ENCODE data around the gene RGS6.
A peak's percentile ranks its signal among the peaks of the same experiment; 100 is the strongest.

RGS6 gene

GRCh38 chr14:72237722-72238666 is 305.8 kb downstream of the RGS6 start:
- ATAC-seq, result peak; percentile 75
- Mint-ChIP-seq H3K36me3 (no peaks in the 10 kb centered on the region), H3K9me3 (no peaks in the 10 kb centered on the region), H3K27me3 (no peaks in the 10 kb centered on the region), H3K4me1 (peaks cover 11% of the 10 kb centered on the region), H3K27ac (peak overlapping the region; percentile 73), H3K4me3 (no peak overlapping the region)

GRCh38 chr14:72243309-72244293 is 311.4 kb downstream of the RGS6 start:
- Mint-ChIP-seq H3K27me3 (peaks cover 29% of the 10 kb centered on the region), H3K4me1 (peaks cover 5% of the 10 kb centered on the region), H3K36me3 (no peaks in the 10 kb centered on the region), H3K27ac (no peak overlapping the region), H3K9me3 (no peaks in the 10 kb centered on the region), H3K4me3 (no peak overlapping the region)
- ATAC-seq, result no peak

- H3K4me1 Mint-ChIP-seq, result no peaks in the 10 kb centered on the region
- H3K4me3 Mint-ChIP-seq, result no peak overlapping the region
- no peak for ATAC-seq
- peaks cover 39% of the 10 kb centered on the region for H3K27me3 Mint-ChIP-seq
- H3K36me3 Mint-ChIP-seq, result no peaks in the 10 kb centered on the region
- H3K9me3 Mint-ChIP-seq, result no peaks in the 10 kb centered on the region
- no peak overlapping the region for H3K27ac Mint-ChIP-seq
Observed at GRCh38 chr14:72247896-72248465, 315.8 kb downstream of the RGS6 start.

- Mint-ChIP-seq H3K27me3 (peaks cover 19% of the 10 kb centered on the region), H3K36me3 (no peaks in the 10 kb centered on the region), H3K4me3 (no peak overlapping the region), H3K9me3 (no peaks in the 10 kb centered on the region), H3K27ac (no peak overlapping the region), H3K4me1 (peaks cover 5% of the 10 kb centered on the region)
- no peak for ATAC-seq
Observed at GRCh38 chr14:72253503-72253902, 321.3 kb downstream of the RGS6 start.

- Mint-ChIP-seq H3K27ac (no peak overlapping the region), H3K27me3 (peaks cover 10% of the 10 kb centered on the region)
- no peak for ATAC-seq
Observed at GRCh38 chr14:72254202-72254936, 322.1 kb downstream of the RGS6 start.

GRCh38 chr14:72254937-72255472 is 322.8 kb downstream of the RGS6 start:
- H3K27me3 Mint-ChIP-seq, result peaks cover 10% of the 10 kb centered on the region
- no peak overlapping the region for H3K27ac Mint-ChIP-seq
- H3K4me3 Mint-ChIP-seq, result no peak overlapping the region
- H3K36me3 Mint-ChIP-seq, result no peaks in the 10 kb centered on the region
- H3K4me1 Mint-ChIP-seq, result peaks cover 5% of the 10 kb centered on the region
- no peak for ATAC-seq
- H3K9me3 Mint-ChIP-seq, result no peaks in the 10 kb centered on the region

More at GRCh38 chr14:72254202-72254936, 322.1 kb downstream of the RGS6 start:
- H3K4me1 Mint-ChIP-seq, result peaks cover 5% of the 10 kb centered on the region
- H3K9me3 Mint-ChIP-seq, result no peaks in the 10 kb centered on the region
- no peak overlapping the region for H3K4me3 Mint-ChIP-seq
- H3K36me3 Mint-ChIP-seq, result no peaks in the 10 kb centered on the region

- H3K4me1 Mint-ChIP-seq, result peaks cover 5% of the 10 kb centered on the region
- no peak overlapping the region for H3K27ac Mint-ChIP-seq
- peaks cover 2% of the 10 kb centered on the region for H3K9me3 Mint-ChIP-seq
- no peak overlapping the region for H3K4me3 Mint-ChIP-seq
- ATAC-seq, result no peak
- no peaks in the 10 kb centered on the region for H3K36me3 Mint-ChIP-seq
- H3K27me3 Mint-ChIP-seq, result peaks cover 21% of the 10 kb centered on the region
Observed at GRCh38 chr14:72256055-72256454, 323.8 kb downstream of the RGS6 start.

GRCh38 chr14:72261068-72261467 is 328.8 kb downstream of the RGS6 start:
- Mint-ChIP-seq H3K4me1 (no peaks in the 10 kb centered on the region), H3K36me3 (no peaks in the 10 kb centered on the region), H3K27ac (no peak overlapping the region), H3K9me3 (peaks cover 5% of the 10 kb centered on the region), H3K4me3 (no peak overlapping the region), H3K27me3 (peaks cover 24% of the 10 kb centered on the region)
- no peak for ATAC-seq

GRCh38 chr14:72262771-72263170 is 330.5 kb downstream of the RGS6 start:
- H3K9me3 Mint-ChIP-seq, result peaks cover 5% of the 10 kb centered on the region
- H3K27me3 Mint-ChIP-seq, result peaks cover 30% of the 10 kb centered on the region
- no peak for ATAC-seq
- H3K4me3 Mint-ChIP-seq, result no peak overlapping the region
- H3K36me3 Mint-ChIP-seq, result no peaks in the 10 kb centered on the region
- no peak overlapping the region for H3K27ac Mint-ChIP-seq
- H3K4me1 Mint-ChIP-seq, result no peaks in the 10 kb centered on the region

- H3K36me3 Mint-ChIP-seq, result no peaks in the 10 kb centered on the region
- H3K27me3 Mint-ChIP-seq, result peaks cover 48% of the 10 kb centered on the region
- H3K27ac Mint-ChIP-seq, result no peak overlapping the region
- no peak overlapping the region for H3K4me3 Mint-ChIP-seq
- H3K4me1 Mint-ChIP-seq, result no peaks in the 10 kb centered on the region
- ATAC-seq, result no peak
- peaks cover 5% of the 10 kb centered on the region for H3K9me3 Mint-ChIP-seq
Observed at GRCh38 chr14:72264716-72265115, 332.5 kb downstream of the RGS6 start.

- peaks cover 69% of the 10 kb centered on the region for H3K27me3 Mint-ChIP-seq
- H3K9me3 Mint-ChIP-seq, result peaks cover 6% of the 10 kb centered on the region
- no peak overlapping the region for H3K27ac Mint-ChIP-seq
Observed at GRCh38 chr14:72270147-72270727, 338.0 kb downstream of the RGS6 start.

GRCh38 chr14:72270749-72271148 is 338.5 kb downstream of the RGS6 start:
- ATAC-seq, result no peak
- no peaks in the 10 kb centered on the region for H3K36me3 Mint-ChIP-seq
- H3K27me3 Mint-ChIP-seq, result peaks cover 64% of the 10 kb centered on the region
- H3K9me3 Mint-ChIP-seq, result peaks cover 6% of the 10 kb centered on the region
- no peak overlapping the region for H3K4me3 Mint-ChIP-seq
- H3K27ac Mint-ChIP-seq, result no peak overlapping the region
- H3K4me1 Mint-ChIP-seq, result no peaks in the 10 kb centered on the region

More at GRCh38 chr14:72270147-72270727, 338.0 kb downstream of the RGS6 start:
- H3K4me1 Mint-ChIP-seq, result no peaks in the 10 kb centered on the region
- no peak for ATAC-seq
- H3K36me3 Mint-ChIP-seq, result no peaks in the 10 kb centered on the region
- H3K4me3 Mint-ChIP-seq, result no peak overlapping the region

GRCh38 chr14:72275242-72275641 is 343.0 kb downstream of the RGS6 start:
- no peaks in the 10 kb centered on the region for H3K36me3 Mint-ChIP-seq
- no peaks in the 10 kb centered on the region for H3K4me1 Mint-ChIP-seq
- peaks cover 3% of the 10 kb centered on the region for H3K9me3 Mint-ChIP-seq
- no peak for ATAC-seq
- H3K27me3 Mint-ChIP-seq, result peaks cover 31% of the 10 kb centered on the region
- H3K4me3 Mint-ChIP-seq, result no peak overlapping the region
- H3K27ac Mint-ChIP-seq, result no peak overlapping the region

GRCh38 chr14:72278316-72278715 is 346.1 kb downstream of the RGS6 start:
- no peak for ATAC-seq
- H3K27me3 Mint-ChIP-seq, result peaks cover 9% of the 10 kb centered on the region
- H3K9me3 Mint-ChIP-seq, result peaks cover 3% of the 10 kb centered on the region
- no peak overlapping the region for H3K27ac Mint-ChIP-seq
- no peaks in the 10 kb centered on the region for H3K36me3 Mint-ChIP-seq
- no peaks in the 10 kb centered on the region for H3K4me1 Mint-ChIP-seq
- no peak overlapping the region for H3K4me3 Mint-ChIP-seq

Data from stimulated activated memory B cell treated with anti-CD40 and anti-IgM and Interleukin-4, amounts not matched to agents 10 μg/mL and 1 μg/mL and 100 μg/mL, for 72 hours (primary cell).